ENCODE data around the gene SRA1.

Gene SRA1

GRCh38 chr5:140566665-140567064 lies 9.4 kb upstream of the SRA1 start:
- H3K4me3 ChIP-seq (ENCODE audit: low read depth, low read length): no peak overlapping the region
- DNase-seq (ENCODE audit: low read depth): no peak
- TF ChIP-seq CTCF (conservative IDR thresholded peaks at IDR 0.05; ENCODE audit: low read depth, low read length): no peak

- H3K4me3 ChIP-seq (ENCODE audit: low read depth, low read length): peak overlapping the region; percentile 76
- TF ChIP-seq CTCF (conservative IDR thresholded peaks at IDR 0.05; ENCODE audit: low read depth, low read length): no peak
- DNase-seq (ENCODE audit: low read depth): no peak
These were observed 8.5 kb upstream of the SRA1 start for GRCh38 chr5:140565780-140566095.

- peak; percentile 29 for DNase-seq (ENCODE audit: low read depth)
- H3K4me3 ChIP-seq (ENCODE audit: low read depth, low read length): peak overlapping the region; percentile 76
- no peak for TF ChIP-seq CTCF (conservative IDR thresholded peaks at IDR 0.05; ENCODE audit: low read depth, low read length)
These were observed 7.9 kb upstream of the SRA1 start for GRCh38 chr5:140565024-140565779.

GRCh38 chr5:140564196-140565023 lies 7.1 kb upstream of the SRA1 start, which contains the start of the genes APBB3 and SLC35A4:
Gene APBB3, minus strand, starts transcription at chr5:140564598. Its CDS starts 353 bp downstream, at chr5:140564245.
Gene SLC35A4, plus strand, starts transcription at chr5:140564828. Its CDS starts 2,342 bp downstream, at chr5:140567170.
- H3K4me3 ChIP-seq (ENCODE audit: low read depth, low read length): peak within 1 kb of the TSS; percentile 76
- TF ChIP-seq CTCF (conservative IDR thresholded peaks at IDR 0.05; ENCODE audit: low read depth, low read length): no peak
- DNase-seq (ENCODE audit: low read depth): peak; percentile 100

GRCh38 chr5:140563596-140563995 lies 6.3 kb upstream of the SRA1 start:
- peak overlapping the region; percentile 76 for H3K4me3 ChIP-seq (ENCODE audit: low read depth, low read length)
- no peak for TF ChIP-seq CTCF (conservative IDR thresholded peaks at IDR 0.05; ENCODE audit: low read depth, low read length)
- no peak for DNase-seq (ENCODE audit: low read depth)

- DNase-seq (ENCODE audit: low read depth): no peak
- TF ChIP-seq CTCF (conservative IDR thresholded peaks at IDR 0.05; ENCODE audit: low read depth, low read length): no peak
- H3K4me3 ChIP-seq (ENCODE audit: low read depth, low read length): no peak overlapping the region
These were observed 4.7 kb upstream of the SRA1 start for GRCh38 chr5:140561753-140562523.

All from choroid plexus epithelial cell (primary cell).